ENCODE results near the gene ACE.

DNA sequence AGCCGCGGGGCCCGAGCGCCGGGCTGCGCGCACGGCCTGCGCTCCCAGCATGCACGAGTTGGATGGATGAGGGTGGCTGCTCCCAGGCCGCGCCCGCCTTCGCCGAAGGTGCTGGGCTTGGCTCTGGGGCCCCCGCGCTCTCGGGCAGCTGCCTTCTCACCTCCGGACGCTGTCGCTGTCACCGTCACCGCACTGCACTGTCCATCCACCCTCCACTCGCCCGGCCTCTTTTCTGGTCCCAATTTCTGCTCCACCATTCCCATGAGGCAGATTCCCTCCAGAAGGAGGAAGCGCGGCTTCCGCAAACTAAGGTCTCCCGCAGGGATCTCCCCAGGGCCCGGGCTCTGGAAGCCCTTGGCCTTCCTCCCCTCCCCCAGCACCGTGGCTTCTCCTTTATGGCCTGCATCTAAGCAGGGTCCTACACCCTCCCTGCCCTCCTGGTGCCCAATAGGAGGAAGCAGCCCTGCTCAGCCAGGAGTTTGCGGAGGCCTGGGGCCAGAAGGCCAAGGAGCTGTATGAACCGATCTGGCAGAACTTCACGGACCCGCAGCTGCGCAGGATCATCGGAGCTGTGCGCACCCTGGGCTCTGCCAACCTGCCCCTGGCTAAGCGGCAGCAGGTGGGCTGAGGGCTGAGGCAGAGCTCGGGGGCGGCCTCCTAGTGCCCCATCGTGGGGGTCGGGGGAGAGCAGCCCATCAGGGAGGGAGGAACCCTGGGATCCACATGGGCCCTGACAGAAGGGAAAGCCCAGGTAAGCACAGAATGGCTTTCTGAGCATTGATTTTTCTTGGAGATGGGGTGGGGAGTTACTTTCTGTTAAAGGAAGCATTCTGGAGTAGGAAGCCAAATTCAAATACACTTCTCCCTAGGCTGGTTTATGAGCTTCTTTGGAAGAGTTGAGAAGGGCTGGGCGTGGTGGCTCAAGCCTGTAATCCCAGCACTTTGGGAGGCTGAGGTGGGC lies 899 bp downstream of the ACE start:
- TF ChIP-seq, protein P1, sequence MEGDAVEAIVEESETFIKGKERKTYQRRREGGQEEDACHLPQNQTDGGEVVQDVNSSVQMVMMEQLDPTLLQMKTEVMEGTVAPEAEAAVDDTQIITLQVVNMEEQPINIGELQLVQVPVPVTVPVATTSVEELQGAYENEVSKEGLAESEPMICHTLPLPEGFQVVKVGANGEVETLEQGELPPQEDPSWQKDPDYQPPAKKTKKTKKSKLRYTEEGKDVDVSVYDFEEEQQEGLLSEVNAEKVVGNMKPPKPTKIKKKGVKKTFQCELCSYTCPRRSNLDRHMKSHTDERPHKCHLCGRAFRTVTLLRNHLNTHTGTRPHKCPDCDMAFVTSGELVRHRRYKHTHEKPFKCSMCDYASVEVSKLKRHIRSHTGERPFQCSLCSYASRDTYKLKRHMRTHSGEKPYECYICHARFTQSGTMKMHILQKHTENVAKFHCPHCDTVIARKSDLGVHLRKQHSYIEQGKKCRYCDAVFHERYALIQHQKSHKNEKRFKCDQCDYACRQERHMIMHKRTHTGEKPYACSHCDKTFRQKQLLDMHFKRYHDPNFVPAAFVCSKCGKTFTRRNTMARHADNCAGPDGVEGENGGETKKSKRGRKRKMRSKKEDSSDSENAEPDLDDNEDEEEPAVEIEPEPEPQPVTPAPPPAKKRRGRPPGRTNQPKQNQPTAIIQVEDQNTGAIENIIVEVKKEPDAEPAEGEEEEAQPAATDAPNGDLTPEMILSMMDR (IDR thresholded peaks at IDR 0.05) = no peak
- TF ChIP-seq POLR2A (IDR thresholded peaks at IDR 0.05) = no peak

All from breast epithelium (tissue), 3 donors.